AG10803 (cell line): ENCODE measurements around the gene TLNRD1.

Experiments
- DNase-seq: peaks from one replicate; pipeline ENCODE4 v3.0.0; 2010; ENCODE audit warnings: low read depth
- H3K4me3 ChIP-seq: 2 replicates; pipeline ENCODE4 v1.5.1; 2011; ENCODE audit warnings: mild to moderate bottlenecking, low read length, control low read depth
- CTCF ChIP-seq: conservative IDR thresholded peaks from 2 replicates; pipeline ENCODE4 v1.5.1; 2011; ENCODE audit warnings: mild to moderate bottlenecking, low read length, control low read depth, inconsistent platforms

TLNRD1 gene

GRCh38 chr15:80979538-80980200, 21.1 kb upstream of the TLNRD1 start:
- H3K4me3 ChIP-seq: no peak overlapping the region
- TF ChIP-seq CTCF: no peak
- DNase-seq: no peak

- H3K4me3 ChIP-seq: no peak overlapping the region
- no peak for DNase-seq
- TF ChIP-seq CTCF: no peak
Measured at GRCh38 chr15:80982205-80982604, 18.5 kb upstream of the TLNRD1 start.

- no peak overlapping the region for H3K4me3 ChIP-seq
- DNase-seq: no peak
- TF ChIP-seq CTCF: no peak
Measured at GRCh38 chr15:80982839-80983238, 17.9 kb upstream of the TLNRD1 start.

- no peak for DNase-seq
- no peak for TF ChIP-seq CTCF
- H3K4me3 ChIP-seq: no peak overlapping the region
Measured at GRCh38 chr15:80984856-80985255, 15.9 kb upstream of the TLNRD1 start.

GRCh38 chr15:80985981-80986380, 14.7 kb upstream of the TLNRD1 start:
- H3K4me3 ChIP-seq: no peak overlapping the region
- DNase-seq: no peak
- no peak for TF ChIP-seq CTCF

- no peak for TF ChIP-seq CTCF
- no peak overlapping the region for H3K4me3 ChIP-seq
- no peak for DNase-seq
Measured at GRCh38 chr15:80986487-80986886, 14.2 kb upstream of the TLNRD1 start.

- peak overlapping the region; percentile 75 for H3K4me3 ChIP-seq
- no peak for TF ChIP-seq CTCF
- DNase-seq: no peak
Measured at GRCh38 chr15:80988148-80988796, 12.5 kb upstream of the TLNRD1 start.
